Loucy (cell line): ENCODE results near the gene MUSK.

Experiments used
- EZH2phosphoT487 ChIP-seq: fragments of 200-600 bp; IDR thresholded peaks from 2 replicates; pipeline ENCODE4 v1.6.1; 2018; ENCODE audit warnings: antibody characterized with exemption, mild to moderate bottlenecking, moderate library complexity, borderline replicate concordance
- TF ChIP-seq, protein P1 (sequence below): fragments of 200-600 bp; sonication (generic); conservative IDR thresholded peaks from 2 replicates; pipeline ENCODE4 v1.5.1; 2014; ENCODE audit warnings: mild to moderate bottlenecking, antibody characterized with exemption, low read length

DNA sequence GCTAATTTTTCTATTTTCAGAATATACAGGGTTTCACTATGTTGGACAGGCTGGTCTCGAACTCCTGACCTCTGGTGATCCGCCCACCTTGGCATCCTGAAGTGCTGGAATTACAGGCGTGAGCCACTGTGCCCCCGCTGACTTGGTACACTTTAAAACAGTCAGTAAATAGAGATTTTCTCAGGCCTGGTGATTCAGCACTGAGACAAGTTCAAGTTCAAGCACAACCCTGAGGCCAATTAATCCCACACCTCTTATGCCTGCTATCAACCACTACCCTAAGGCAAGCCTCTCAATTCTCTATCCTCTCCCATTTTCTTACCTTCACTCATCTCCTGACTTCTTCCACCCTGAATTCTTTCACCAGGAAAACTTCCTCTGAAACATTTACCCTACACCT lies 18.9 kb downstream of the MUSK start:
- TF ChIP-seq, protein P1, sequence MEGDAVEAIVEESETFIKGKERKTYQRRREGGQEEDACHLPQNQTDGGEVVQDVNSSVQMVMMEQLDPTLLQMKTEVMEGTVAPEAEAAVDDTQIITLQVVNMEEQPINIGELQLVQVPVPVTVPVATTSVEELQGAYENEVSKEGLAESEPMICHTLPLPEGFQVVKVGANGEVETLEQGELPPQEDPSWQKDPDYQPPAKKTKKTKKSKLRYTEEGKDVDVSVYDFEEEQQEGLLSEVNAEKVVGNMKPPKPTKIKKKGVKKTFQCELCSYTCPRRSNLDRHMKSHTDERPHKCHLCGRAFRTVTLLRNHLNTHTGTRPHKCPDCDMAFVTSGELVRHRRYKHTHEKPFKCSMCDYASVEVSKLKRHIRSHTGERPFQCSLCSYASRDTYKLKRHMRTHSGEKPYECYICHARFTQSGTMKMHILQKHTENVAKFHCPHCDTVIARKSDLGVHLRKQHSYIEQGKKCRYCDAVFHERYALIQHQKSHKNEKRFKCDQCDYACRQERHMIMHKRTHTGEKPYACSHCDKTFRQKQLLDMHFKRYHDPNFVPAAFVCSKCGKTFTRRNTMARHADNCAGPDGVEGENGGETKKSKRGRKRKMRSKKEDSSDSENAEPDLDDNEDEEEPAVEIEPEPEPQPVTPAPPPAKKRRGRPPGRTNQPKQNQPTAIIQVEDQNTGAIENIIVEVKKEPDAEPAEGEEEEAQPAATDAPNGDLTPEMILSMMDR = no peak
- no peak for TF ChIP-seq EZH2phosphoT487
